GM19455 (cell line): ENCODE measurements around the gene TSFM.

Experiments used
- ATAC-seq: cut with Tn5 transposase; IDR thresholded peaks from one replicate; pipeline ENCODE4 v1.9.1; 2021; ENCODE audit not compliant: unreplicated experiment

TSFM gene

DNA sequence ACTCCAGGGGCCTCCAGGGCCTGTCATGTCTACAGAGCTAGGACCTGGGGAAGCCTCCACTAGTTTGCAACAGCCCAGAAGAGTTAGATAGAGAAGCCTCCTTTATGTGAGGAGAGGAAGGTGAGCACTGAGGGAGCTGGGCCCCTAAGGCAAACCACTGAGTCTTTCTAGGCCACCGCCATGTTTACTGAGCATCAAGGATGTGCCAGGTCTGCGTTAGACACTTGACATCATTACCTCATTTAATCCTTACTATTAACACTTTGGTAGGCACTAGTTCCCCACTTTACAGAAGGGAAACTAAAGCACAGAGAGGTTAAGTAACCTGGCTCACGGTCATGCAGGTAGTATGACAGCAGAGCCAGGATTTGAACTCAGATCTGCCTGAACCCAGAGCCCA, 51.1 kb downstream of the TSFM start:
- ATAC-seq: no peak

GRCh38 chr12:57834086-57834876, 51.7 kb downstream of the TSFM start:
- ATAC-seq: no peak

- no peak for ATAC-seq
Observed at GRCh38 chr12:57835366-57836288, 53.0 kb downstream of the TSFM start.

DNA sequence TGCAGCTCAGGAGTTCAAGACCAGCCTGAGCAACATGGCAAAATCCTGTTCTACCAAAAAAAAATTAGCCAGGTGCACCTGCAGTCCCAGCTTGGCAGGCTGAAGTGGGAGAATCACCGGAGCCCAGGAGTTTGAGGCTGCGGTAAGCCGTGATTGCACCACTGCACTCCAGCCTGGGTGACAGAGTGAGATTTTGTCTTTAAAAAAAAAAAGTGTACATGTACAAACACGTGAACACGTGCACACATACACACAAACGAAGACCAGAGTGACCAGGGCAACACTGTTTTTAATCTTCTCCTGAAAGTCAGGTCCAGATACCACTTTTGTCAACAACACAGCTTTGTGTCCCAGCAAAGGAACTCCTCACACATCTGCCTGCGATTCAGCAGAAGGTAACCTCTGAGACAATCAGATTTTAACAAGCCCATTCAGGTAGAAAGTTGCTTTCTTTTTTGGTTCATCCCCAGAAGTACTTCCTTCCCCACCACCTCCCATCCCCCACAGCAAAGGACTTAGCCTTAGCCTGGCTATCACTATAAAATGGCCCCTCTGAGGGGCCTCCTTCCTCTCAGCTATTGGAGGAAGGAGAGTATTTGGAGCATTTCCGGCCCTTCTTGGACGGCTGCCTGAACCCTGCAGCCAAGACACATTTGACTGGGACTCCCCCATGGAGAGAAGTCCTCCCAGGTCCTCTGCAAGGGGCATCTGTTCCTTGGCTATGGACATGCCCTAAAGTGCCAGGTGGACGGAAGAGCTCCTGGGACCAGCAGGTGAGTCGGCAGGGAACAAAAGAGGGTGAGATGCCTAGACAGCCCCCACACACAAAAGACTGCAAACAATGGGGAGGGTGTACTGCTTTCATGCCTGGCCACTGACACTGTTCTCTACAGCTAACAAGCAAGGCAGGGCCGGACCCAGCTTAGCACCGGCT, 54.1 kb downstream of the TSFM start:
- ATAC-seq: peak; percentile 52

DNA sequence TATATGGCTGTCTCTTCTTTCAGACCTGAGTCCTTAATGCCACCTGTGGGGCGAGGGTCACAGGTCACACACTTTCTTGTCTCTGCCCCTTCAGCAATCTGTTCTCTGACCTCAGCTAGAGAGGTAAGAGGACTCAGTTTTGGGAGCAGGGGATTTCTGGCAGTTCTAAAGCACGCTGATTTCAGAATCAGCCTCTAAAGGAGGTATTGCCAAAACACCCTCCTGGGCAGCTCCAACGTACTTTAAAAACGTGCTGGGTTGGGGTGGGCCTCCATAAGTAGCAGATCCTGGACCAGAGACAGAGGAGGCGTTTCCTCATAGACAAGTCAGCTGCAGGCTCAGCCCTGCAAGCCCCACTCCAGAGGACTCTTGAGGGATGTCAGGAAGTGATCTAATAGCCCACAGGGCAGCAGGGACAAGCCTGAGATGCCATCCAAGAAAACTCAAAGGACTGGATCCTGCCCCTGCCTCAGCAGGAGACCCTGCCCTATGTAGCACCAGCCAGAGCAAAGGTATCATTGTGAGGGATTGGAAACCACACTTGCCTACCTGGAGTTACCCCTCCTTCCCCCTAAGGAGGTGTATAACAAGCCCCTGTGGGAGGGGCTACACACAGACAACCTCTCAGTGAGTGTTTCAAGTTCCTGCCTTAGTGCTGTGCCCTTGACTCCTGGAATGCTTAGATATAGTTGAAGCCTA, 55.4 kb downstream of the TSFM start:
- no peak for ATAC-seq

DNA sequence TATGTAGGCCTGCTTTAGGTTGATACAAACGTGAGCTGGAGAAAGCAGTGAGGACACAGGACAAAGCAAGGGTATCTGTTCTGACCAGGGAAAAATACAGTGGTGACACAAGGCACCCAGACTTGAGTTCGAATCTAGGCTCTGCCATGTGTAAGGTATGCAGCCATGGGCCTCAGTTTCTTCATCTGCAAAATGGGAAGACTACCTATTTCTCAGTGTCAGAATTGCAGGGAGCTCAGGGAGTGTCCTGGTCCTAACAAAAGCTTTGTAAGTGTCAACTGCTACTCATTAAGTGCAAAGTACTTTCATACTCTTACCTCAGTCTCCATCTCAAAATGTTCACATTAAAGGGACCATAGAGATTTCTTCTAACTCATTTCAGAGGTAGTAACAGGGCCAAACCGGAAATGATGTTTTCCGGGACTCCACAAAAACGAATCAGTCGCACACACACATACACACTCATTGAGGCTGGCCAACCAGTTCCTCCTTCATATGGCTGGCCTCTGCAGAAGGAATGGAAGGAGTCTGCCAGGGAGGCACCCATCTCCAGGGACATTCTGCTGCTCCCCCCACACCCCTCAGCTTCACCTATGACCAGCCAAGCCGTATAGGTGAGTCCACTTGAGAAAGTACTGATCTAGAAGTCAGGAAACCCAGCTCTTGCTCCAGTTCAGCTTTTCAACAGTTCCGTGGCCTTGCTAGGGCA, 56.2 kb downstream of the TSFM start:
- ATAC-seq: peak; percentile 28

DNA sequence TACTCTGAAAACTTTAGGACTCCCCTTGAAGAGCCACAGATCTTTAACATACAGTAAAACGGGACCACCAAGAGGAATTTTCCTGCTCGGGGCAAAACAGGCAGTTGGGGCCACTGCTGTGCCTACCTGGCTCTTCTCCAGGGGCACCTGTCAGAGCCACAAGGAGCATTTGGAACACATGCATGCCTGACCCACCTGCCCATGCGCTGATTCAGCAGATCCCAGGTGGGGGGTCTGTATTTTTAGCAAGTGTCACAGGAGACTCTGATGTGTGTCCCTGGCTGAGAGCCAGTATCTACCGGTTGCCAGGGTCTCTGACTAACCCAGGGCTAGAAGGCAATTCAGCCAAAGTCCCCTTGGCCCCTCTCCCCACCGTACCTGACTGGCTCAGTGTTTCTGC, 57.4 kb downstream of the TSFM start:
- ATAC-seq: no peak

- ATAC-seq: no peak
Observed at GRCh38 chr12:57840726-57841125, 58.1 kb downstream of the TSFM start.

- ATAC-seq: no peak
Observed at GRCh38 chr12:57841445-57841844, 58.9 kb downstream of the TSFM start.

DNA sequence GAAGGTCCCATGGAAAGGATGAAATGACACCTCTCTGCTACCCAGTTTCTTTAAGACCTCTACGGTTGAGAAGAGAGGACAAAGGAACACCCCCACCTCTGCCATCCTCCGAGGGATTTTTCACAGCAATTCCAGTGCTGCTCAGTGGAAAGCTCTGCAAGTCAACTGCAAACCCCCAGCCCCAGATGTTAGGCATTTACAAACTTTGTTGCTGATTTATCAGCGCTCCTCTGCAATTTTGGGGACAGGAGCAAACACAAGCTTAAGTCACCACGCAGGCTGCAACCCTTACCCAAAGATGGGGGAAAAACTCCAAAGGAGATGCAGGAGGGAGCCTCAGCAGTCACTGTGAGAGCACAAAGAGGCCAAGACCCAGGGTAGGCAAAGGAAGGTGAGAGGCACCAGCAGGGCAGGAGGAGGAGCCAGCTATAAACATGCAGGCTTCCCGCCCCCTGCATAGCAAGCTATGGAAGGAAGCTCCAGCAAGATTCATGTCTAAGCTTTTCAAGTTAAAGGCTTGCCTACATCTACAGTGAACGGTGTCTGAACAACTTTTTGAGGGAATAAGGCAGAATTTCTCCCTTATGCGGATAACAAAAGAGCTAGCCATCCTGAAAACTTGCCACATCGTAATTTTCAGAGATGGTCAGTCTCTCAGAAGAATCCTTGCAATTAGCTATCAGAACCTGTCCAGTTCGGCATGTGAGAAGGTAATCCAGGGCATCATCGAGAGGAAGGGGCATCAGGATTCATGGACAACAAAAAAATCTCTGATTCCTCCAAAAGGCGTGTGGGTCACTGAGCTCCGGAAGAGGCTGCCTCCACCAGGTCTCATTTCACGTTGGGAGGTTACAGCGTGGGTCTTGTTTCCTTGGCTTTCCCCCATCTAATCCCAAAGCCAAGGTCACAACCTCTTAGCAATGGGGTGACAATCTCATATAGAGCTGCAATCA, 60.0 kb downstream of the TSFM start:
- ATAC-seq: no peak

DNA sequence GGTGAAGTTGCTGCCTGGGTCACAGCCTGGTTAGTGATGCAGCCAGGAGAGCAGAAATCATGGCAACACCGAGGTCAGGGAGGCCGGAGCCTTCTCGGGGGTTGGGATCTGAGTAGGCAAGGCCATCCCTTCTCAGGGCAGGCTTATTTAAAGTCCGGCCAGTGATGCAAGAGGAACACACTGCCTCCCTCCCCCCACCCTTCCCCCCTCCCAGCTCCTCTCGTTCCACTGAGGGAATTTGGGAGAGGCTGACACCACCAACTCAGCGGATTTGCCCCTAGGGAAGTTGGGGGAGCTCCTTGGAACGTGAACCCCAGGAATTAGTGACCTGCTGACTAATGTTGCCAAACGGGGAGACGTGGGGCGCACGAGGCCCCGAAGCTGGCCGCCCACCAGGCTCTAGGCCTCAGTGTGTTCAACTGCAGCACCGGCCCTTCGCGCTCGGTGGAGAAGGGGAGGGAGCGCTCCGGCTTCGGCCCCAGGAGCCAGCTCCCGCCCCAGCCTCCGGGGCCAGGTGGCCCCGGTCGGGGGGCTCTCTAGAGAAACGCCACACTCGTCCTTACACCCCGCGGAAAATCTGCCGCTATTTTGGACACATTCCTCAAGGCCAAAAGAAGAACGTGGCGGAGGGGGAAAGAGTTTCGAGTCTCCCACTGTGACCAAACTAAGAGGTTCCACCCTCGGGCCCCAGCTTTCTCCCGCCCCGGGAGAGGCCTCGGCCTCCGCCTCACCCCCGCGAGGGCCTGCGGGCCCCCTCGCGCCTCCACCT, 62.3 kb downstream of the TSFM start:
- peak; percentile 24 for ATAC-seq

- ATAC-seq: peak; percentile 29
Observed at GRCh38 chr12:57845478-57846284, 63.1 kb downstream of the TSFM start.

DNA sequence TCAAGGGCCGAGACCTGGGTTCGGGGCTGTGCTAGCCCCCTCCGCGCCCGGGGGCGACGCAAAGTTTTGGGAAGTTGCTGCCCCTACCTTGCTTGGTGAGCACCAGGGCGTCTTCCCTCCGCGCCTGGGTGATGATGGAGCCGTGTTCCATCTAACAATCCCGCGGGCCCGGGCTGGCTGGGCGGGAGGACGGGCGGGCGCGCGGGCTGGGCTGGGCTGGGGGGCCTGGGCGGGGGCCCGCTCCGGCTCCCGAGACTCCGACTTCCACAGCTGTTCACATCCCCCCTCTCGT, 63.6 kb downstream of the TSFM start:
- peak; percentile 14 for ATAC-seq

DNA sequence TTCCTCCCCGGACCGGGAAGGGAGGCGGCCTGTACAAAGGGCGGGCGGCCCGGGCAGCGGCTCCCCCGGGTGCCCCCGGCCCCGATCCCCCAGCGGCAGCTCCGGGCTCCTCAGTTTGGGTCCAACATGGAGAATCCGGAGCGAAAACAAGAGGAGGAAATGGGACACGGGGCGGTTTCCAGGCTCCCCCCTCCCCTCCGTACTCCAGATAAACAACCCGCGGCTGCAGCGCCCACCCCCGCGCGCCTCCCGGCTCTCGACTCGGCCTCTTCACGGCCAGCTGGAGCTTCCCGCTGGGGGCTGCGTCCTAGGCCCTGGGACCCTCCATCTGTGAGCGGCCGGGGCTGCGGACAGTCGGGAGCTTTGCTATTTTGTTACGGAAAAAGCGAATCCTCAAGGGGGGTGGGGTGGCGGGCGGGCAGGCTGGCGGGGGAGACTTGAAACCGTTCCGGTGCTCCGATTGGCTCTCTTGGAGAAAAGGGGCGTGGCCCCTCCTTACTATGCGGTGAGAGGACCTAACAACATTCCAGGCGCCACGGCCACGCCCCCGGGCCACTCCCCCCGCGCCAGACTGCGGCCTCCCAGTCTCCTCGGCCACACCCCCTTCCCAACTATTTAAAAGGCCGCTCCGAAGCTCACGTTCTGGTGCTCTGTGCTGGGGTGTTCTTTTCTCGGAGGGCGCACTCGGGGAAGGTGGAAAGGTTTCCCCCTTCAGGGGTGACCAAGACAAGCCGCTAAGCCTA, 64.2 kb downstream of the TSFM start, which contains the start of gene CTDSP2:
CTDSP2 (minus strand) TSS at position 153 of the 743 bp plus-strand sequence. CDS start 294 bp downstream, outside the sequence.
- peak; percentile 36 for ATAC-seq
